NCI-H69 (cell line): ENCODE results near the gene VAMP4.
"Not testable (repeated sequence)": the region's sequence is repeated elsewhere in the genome, so short reads cannot be mapped to it uniquely, and the experiment has no call there.

Source experiments
- DNase-seq: peaks from one replicate; lab custom pipeline; 2025; lab: John Stamatoyannopoulos, UW

Gene VAMP4

DNA sequence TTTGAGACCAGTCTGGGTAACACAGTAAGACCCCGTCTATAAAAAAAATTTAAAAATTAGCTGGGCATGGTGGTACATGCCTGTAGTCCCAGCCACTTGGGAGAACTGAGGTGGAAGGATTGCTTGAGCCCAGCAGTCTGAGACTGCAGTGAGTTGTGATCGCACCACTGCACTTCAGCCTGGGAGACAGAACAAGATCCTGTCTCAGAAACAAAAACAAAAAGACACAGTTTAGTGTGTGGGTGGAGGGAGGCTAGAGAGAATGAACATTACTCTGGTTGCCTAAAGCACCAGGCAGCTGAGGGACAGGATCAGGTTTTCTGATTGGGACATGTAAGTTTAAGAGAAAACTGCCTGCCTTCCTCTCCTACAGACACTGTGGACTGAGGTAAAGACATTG is 42.3 kb downstream of the VAMP4 start:
- no peak for DNase-seq

DNA sequence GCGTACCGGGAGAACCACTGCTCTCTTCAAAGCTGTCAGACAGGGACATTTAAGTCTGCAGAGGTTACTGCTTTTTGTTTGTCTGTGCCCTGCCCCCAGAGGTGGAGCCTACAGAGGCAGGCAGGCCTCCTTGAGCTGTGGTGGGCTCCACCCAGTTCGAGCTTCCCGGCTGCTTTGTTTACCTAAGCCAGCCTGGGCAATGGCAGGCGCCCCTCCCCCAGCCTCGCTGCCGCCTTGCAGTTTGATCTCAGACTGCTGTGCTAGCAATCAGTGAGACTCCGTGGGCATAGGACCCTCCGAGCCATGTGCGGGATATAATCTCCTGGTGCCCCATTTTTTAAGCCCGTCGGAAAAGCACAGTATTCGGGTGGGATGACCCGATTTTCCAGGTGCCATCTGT is 46.1 kb downstream of the VAMP4 start:
- not testable (repeated sequence) for DNase-seq

DNA sequence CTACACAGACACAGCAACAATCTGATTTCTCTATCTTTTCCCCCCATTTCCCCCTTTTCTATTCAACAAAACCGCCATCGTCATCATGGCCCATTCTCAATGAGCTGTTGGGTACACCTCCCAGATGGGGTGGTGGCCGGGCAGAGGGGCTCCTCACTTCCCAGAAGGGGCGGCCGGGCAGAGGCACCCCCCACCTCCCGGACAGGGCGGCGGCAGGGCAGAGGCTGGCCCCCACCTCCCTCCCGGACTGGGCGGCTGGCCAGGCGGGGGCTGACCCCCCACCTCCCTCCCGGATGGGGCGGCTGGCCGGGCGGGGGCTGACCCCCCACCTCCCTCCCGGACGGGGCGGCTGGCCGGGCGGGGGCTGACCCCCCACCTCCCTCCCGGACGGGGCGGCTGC is 48.3 kb downstream of the VAMP4 start:
- not testable (repeated sequence) for DNase-seq

DNA sequence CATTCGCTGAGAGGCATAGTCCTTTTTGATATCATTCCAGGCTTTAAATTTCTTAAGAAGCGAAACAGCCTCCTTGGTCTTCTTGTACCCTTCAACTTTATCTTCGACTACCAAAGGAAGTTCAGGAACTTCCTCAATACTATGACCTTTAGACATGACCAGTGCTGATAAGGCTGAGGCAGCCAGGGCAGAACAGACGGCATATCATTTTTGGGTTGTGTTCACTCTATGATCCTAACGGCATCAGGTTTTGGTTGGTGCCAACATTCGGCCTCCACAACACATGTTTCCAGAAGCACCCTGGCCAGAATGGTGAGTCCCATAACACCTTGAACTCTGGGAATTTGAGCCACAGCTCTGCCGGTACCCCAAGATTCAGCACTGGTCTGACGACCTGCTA is 58.0 kb downstream of the VAMP4 start:
- DNase-seq = no peak

DNA sequence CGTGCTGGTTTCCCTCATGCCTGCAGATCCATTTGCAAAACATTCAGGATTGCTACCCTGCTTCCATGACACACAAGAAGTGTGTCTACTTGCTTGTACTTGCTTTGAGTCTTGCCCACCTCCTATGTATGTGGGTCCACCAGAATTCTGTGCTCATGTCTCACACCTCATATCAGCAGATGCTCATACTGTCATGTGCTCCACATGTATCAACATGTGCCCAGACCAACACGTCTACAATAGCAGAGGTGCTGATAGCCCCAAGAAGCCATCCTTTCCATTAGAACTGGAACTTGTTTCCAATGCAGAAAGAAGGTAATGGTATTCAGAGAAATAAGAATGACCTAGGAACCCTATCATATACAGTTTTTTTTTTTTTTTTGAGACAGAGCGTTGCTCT is 61.5 kb downstream of the VAMP4 start:
- DNase-seq = no peak

DNA sequence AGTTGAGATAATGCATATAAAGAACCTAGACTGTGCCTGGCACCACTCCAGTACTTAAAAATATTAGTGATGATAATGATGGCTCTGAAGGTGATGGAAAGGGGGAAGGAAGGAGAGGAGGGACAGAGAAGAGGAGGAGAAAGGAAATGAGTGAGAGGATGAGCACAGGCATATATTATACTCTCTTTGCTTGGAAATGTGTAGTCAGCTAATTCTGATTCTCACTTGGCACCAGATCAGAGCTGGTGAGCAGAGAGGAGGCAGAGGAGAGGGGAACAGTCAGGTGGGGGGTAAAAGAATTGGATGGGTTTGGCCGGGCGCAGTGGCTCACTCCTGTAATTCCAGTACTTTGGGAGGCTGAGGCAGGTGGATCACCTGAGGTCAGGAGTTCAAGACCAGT is 65.0 kb downstream of the VAMP4 start:
- DNase-seq = no peak

DNA sequence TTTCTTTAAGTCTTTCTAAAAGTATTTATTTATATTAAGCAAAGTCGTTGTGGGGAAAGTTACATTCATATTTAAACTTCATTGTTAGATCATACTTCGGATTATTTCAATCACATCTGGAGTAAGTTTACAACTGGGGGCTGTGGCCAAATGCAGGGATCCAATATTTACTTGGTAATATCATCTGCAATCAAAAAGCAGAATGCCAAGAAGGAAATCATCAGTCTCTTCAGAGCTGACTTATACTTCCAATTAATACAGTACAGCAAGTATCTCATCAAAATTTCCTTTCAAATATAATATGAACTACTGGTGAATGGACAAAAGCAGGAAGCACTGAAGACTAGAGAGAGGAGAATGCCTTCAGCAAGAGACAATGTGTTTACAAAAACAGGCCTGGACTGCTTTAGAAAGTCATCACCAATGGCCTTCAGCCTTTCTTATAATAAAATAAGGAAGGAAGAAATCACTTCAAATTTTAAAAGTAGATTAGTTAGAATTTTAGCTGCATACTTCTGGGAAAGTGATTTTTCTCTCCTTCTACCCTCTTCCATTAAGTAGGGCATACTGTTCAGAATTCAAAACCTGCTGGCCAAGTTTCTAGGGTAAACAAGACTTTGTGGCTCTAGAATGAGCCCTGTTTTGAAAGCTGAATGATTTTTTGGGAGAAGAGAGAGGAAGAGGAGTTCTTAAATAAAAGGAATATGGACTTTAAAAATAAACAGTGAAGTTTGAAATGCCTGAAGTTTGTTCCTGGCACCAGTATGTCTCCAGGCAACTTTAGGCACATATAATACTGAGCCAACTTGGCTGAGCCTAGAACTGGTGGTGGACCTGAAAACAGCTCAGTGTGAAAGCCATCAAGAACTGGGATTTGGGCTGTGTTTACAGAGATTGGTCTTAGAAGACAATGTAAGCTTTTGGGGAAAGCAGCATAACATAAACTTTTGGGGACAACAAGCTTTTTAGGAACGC is 67.1 kb downstream of the VAMP4 start:
- DNase-seq = no peak

DNA sequence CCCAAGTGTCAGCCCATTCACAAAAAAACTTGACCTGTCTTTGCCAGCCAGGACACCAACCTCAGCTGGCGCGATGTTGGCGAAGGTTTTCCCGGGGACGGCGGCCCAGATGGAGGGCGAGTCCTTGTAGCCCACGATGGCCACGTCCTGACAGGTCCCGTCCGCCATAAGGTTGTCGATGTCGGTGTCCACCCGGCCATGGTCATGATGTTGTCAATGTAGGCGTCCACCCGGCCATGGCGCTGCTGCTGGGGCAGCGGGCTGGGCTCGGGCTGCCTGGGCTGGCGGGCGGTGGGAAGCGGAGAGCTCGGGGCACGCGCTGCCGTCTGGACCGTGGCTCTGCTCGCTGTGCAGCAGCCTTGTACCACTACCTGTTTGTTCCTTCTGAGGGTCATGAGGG is 71.1 kb downstream of the VAMP4 start:
- DNase-seq = no peak

DNA sequence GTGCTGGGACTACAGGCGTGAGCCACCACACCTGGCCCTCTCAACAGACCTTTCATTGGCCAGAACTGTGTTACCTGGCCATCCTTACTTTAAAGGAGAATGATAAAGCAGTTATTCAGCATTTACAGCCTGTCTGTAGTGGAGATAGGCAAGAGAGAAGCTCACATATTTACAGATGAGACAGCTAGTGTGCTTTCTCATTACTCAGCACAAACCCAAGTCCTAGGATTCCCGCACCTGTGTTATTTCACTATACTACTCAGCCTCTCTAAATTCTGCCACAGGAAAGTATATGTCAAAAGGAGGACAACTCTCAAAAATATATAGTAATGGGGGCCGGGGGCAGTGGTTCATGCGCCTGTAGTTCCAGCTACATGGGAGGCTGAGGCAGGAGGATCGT is 73.5 kb downstream of the VAMP4 start:
- DNase-seq = no peak

DNA sequence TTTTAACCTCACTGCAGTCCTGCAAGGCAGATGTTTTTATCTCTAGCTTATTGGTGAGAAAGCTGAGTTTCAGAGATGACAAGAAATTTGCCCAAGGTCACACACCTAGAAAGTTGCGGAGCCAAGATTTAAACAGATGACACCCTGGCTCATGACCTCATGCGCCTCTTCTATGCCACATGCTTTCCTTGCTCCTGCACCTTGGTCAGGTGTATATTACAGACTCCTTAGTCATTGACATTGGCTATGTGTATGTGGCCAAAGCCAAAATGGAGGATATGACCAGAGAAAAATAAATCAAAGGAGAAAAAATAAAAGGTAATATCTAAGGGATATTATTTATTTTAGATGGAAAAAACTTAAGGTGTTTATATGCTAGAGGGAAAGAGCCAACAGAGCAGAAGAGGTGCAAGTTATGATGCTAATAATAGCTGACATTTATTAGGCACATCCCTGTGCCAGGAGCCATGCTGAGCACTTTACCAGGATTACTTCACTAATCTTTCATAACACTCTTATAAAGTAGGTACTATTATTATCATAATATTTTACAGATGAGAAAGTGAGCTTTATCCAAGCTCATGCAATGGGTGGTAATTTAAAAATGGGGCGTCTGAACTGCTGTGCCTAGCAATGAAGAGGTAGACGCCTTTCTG is 75.6 kb downstream of the VAMP4 start:
- no peak for DNase-seq

DNA sequence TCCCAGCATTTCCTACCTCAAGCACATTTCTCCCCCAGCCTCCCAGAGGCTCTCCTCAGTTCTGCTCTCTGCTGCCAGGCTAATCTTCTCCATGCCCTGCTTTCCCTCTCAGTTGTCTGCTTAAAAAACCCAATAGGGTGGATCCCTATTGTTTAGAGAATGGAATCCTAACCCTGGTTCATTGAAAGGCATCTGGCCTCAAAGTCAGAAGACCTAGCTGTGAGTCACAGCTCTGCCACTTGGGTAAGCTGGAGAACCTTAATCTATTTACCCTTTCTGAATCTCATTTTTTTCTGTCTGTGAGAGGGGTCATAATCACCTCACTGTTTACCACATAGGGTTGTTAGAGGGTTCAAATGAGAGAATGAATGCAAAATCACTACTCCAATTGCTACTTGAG is 76.9 kb downstream of the VAMP4 start:
- no peak for DNase-seq

DNA sequence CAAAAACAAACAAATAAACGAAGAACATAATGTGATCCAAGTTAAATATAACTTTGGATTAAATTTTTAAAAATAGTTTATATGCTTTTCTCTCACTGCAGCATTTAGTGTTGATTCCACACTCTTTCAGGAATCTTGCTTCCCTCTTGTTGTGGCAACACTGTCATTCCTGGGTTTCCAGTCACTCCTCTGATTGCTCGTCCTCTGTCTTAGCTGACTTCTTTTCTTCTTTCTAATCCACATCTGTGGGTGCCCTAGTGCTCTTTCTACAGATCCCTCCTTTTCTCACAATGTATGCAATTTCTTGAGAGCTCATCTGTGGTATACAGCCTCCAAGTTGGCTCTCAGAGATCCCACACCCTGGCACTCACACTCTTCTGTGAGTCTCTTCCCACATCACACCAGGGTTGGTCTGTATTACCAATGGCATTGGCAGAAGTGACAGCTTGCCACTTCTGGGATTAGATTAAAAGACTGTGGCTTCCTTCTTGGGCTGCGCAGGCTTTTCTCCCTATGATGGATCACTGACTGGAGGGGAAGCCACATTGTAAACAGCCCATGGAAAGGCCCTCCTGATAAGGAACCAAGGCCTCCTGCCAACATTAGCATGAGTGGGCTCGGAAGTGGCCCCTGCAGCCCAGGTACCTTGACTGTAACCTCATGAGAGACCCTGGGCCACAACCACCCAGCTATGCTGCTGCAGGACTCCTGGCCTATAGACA is 77.8 kb downstream of the VAMP4 start:
- no peak for DNase-seq

DNA sequence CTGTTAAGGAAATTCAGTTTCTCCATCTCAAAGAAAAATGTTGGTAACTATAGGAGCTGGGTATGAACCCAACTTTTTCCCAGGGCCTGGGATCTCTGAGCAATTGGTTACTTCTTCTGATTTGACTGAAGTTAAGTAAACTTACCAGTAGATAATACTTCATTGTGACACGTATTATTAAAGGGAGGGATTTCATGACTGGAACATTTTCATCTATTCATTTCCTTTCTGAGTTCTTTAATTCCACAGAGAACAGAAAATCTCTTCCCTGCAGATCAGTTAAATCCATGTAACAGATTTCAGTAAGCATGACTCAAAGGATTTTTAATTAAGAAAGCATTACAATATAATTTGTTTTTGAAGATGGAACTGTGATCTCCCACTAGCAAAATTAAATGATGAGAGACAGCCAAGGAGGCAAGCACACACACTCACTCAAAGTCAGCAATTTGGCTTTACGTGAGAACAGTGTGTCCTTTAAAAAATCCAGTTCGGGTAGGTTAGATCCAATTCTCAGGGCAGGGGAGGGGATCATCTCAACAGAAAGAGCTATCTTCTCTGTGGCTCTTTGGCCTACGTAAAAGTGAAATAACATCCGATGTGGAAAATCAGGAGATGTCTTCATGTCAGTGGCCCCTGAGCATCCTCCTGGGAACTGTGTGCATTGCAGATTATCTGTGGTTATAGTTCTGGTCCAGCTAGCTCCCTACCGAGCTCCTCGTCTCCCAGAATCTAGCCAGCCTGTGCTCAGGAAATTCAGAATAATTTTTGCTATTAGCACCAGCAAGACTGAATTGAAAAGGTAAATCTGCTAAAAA is 78.6 kb downstream of the VAMP4 start:
- no peak for DNase-seq

DNA sequence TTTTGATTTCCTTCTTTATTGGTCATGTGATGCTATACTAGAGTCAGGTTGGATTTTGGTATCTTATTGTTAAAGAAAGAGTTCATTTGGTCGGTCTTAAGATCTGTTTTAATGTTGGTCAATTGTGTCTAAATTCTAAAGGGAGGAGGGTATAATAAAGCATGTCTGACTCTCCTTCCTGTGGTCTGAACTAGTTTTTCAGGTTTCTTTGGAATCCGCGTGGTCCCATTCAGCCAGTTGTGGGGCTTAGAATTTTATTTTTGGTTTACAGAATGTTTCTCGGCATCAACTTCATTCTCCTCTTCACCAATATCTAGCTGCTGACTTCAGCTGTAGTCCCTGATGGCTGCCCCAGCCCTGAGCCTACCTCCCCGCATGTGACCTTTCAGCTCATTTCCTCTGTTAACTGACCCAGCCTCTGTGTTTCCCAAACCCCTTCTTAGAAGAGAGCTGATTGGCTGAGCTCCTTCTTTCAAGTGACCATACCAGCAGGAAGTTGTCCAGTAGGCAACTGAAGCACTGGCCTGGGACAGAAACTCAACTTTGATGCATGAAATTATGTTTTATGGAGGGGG is 80.7 kb downstream of the VAMP4 start:
- DNase-seq = no peak

DNA sequence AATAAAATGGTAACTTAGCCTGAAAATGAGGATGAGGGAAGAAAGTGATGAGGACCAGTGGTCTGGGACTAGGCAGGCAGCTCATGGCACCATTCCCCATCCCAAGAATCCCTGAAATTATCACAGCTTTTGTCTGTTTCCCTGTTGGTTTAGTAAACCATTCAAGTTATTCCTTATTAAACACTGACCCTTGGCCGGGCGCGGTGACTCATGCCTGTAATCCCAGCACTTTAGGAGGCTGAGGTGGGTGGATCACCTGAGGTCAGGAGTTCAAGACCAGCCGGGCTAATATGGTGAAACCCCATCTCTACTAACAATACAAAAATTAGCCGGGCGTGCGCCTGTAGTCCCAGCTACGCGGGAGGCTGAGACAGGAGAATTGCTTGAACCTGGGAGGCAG is 85.7 kb downstream of the VAMP4 start:
- not testable (repeated sequence) for DNase-seq

DNA sequence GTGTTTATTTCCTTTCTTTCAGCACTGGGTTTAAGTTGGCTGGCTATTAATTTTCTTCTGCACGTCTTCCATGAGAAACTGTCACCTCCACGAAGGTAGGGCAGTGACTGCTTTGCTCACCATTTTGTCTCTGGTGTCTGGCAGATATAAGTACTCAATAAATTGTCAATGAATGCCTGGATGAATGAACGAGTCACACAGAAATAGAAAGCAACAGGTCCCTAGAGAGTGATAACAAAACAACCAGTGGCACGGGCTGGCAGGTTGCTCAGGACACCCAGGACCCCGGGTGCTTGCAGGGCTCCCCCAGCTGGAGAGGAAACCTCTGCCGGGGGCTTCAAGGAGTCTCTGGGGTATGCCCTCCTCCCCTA is 86.1 kb downstream of the VAMP4 start:
- no peak for DNase-seq

DNA sequence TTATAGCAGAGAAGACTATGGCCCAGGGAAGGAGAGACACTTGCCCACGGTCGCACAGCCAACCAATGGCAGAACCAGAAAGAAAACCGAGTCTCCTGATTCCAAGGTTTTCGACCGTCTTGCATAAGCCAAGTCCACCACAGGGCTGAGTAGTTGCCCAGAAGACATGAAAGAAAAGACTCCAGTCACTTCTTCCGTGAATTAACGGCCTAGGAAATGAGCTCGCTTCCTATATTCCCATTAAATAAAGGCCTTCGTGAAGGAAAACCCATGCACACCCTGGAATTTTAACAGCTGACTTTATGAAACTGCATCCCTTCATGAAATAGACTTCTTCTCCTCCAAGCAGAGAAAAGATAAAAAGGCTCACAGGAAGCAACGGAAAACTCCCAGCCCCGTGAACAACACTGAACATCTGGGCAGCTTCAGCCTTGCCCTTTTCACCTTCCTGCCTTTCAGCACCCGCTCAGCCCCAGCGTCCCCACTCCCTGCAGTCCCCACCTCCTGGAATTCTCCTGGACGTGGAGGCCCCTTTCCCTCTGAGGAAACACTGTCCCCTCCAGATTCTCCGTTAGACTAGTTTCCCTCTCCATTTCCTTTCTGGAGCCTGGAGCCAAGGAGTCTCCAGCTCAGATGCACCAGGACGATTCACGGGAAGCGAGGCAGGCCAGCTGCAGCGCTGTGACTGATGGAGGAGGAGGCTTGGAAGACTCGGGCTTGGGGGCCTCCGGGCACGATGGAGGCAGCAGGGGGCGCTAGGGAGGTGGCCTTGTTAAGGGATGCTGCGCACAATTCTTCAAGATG is 86.7 kb downstream of the VAMP4 start:
- DNase-seq = peak; percentile 74

DNA sequence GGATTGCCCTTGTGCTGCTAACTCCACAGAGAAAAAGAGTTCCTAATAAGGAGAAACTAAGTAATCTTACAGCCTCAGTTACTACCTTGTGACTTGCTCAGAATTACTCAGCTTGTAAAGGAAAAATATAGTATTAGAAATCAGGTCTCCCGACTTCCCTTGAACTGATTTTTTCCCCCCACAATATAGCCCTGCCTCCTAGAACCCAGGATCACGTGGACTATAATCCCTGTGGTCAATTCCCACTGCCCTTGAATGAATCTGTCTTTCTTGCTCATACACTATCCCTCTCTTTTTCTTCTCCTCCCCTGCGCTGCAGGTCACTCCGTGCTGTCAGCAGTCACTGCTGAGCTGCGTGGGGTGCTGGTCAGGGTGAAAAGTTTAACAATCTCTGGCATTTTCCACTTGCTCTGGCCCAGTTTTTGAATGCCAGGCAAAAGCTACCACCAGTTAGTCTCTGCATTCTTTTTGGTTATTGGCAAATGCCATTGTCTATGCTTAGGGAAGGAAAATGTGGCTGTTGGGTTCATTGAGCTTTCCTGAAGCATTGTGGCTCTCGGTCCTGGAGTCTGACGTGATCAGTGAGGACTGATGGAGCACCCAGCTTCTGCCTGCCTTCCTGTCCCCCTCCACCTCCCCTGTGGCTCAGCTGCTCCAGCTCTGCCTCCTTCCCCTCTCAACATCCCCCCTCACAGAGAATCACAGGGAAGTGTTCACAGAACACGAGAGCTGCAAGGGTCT is 87.5 kb downstream of the VAMP4 start:
- no peak for DNase-seq

DNA sequence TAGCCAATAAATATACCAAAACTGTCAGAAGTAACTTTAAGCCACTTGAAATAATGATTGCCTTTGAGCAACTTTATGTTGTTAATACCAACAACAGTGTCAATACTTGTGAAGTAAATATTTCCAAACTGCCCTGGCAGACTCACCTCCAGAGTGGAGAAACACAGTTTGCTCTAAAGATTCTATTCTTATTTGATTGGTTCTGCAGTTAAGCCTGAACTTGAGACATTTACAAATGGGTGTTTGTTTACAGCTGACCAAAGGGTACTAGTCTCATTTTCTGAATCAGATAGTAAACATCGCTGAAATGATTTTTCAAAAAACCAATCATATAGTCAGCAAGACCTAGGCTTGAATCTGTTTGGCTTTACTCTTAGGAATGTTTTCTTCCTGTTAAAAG is 88.1 kb downstream of the VAMP4 start:
- DNase-seq = no peak

DNA sequence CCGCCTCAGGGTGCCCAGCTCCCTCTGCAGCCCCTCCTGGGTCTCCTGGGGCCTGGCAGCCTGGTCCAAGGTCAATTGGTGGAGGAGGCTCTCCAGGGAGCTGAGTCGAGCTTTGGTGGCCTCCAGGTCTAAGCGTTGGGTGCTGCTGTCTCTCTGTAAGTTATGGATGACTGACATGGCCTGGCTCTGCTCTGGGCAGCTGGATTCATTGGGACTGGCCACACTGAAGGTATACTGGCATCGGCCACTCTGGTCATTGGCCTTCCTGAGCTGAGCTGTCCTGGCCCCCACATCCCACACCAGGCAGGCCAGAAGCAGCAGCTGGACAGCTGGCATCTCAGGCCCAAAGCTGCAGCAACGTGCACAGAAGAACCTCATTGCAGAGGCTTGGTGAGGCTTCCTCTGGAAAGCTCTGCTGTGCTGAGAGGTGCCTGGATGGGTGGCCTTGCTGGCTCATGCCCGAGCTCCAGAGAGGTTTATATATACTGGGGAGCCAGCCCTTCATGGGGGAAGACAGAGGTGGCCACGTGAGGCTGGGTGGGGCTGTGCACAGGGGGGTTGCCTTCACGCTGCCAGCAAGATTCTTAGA is 89.5 kb downstream of the VAMP4 start, which contains the start of gene MYOC:
Gene MYOC (minus strand): TSS at position 455 of the 589 bp plus-strand sequence. CDS start 77 bp downstream, at position 378.
- no peak for DNase-seq
